HG03025 (cell line): ENCODE measurements around the gene NTSR2.

Experiments used
- ATAC-seq: cut with Tn5 transposase; IDR thresholded peaks from one replicate; pipeline ENCODE4 v1.9.1; 2021; ENCODE audit warnings: mild to moderate bottlenecking, moderate library complexity; ENCODE audit not compliant: unreplicated experiment, low FRiP score

The NTSR2 gene, protein sequence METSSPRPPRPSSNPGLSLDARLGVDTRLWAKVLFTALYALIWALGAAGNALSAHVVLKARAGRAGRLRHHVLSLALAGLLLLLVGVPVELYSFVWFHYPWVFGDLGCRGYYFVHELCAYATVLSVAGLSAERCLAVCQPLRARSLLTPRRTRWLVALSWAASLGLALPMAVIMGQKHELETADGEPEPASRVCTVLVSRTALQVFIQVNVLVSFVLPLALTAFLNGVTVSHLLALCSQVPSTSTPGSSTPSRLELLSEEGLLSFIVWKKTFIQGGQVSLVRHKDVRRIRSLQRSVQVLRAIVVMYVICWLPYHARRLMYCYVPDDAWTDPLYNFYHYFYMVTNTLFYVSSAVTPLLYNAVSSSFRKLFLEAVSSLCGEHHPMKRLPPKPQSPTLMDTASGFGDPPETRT

DNA sequence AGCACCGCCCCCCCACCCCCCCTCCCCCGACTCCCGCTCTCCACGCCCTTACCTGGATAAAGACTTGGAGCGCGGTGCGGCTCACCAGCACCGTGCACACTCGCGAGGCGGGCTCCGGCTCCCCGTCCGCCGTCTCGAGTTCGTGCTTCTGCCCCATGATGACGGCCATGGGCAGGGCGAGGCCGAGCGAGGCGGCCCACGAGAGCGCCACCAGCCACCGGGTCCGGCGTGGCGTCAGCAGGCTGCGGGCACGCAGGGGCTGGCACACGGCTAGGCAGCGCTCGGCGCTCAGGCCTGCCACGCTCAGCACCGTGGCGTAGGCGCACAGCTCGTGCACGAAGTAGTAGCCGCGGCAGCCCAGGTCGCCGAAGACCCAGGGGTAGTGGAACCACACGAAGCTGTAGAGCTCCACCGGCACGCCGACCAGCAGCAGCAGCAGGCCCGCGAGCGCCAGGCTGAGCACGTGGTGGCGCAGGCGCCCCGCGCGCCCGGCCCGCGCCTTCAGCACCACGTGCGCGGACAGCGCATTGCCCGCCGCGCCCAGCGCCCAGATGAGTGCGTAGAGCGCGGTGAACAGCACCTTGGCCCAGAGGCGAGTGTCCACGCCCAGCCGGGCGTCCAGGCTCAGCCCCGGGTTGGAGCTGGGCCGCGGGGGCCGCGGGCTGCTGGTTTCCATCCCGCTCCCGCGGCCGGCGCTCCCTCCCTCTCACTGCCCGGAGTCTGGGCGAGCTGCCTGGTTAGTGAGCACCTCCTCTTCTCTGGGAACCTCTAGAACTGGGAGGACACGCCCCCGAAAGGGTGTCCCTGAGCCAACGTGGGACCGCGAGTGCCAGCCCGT, at the start of gene NTSR2:
Gene NTSR2, minus strand, starts transcription at position 742 of the 838 bp plus-strand sequence. Its CDS starts 66 bp downstream, at position 676.
- no peak for ATAC-seq

DNA sequence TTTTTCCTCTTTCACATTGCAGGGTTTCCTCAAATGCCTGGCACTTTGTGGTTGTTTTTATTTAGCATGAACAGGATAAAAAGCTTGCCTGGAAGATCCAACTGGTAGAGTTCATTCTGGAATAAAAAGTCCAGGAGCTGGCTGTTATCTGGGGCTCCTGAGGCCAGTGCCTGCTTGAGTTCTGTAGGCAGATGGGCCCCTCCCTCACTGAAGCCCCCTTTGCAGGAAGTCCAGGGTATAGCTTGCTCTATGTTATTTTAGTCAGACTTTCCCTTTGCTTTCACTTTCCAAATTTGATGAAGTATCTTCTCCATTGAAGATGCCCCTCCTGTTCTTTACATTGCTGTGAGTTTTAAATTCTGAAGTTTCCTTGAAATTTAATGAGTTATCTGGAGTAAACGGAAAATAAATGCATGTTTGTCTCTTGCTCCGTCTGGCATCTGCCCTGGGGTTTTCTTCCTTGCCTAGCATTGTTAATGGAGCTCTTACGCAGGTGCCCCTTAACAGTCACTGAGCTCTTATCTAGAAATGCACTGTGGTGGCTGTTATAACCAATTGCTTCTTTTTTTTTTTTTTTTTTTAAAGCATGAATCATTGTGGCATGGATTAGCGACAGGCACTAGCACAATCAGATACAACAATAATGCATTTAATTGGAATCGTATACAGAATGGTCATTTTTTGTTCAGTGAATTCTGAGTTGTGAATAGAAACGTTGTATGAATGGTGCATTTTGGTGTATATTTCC, 49.4 kb upstream of the NTSR2 start:
- ATAC-seq: no peak

DNA sequence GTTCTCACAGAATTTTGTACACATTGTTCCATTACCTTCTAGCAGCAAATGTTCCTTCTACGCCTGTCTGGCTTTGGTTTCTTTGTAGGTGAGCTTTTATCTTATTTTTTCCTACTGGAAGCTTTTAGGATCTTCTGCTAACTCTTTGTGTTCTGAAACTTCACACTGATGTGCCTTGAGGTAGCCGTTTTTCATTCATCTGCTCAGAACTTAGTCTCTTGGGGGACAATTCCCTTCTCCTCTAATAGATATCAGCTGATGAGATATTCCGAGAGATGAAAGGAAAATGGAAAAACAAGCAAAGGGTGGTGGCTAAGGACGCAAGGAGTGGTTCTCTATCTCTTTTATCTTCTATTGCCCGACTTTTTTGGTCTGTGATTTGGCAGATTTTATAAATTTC, 48.6 kb upstream of the NTSR2 start:
- ATAC-seq: no peak

DNA sequence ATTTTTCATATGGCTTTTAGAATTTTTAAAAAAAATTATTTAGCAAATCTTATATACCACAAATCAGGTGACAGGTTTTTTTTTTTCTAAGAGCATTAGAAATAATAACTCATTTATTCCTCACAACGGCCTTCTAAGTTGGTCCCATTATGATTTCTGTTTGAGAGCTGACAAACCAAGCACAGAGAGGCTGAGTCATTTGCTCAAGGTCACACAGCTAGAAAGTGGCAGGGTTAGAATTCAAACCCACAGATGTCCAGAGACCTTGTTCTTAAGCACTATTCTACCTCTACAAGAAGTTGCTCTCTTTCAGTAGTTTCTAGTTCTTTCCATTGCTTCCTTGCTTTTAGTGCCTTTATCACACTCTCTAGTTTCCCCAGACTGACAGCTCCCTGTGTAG, 47.6 kb upstream of the NTSR2 start:
- ATAC-seq: no peak

DNA sequence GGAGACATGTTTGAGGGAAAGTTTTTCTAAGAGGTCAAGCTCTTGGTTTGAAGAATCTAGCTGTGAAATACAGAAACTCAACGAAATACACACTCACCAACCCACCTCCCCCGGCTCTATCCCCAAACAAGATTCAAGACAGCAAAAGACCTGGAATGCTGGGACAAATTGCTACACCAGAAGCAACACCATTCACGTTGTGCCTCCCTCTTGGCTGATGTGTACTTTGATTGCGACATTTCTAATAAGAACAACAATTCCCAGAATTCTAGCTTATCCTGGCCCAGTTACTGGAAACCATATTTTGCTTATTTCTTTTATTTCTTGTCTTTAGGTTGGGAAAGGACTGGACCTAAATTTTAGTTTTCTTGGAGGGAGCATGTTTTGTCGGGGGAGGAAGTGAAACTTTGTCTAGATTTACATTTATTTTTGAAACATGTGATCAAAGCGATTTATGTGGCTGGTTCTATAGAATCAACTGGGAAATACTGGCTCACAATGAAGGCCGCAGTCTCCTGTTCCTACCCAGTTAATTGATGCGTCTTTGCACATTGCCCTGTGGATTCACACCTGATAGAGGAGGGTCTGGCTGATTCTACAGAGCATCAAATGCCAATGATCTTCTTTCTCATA, 46.8 kb upstream of the NTSR2 start:
- no peak for ATAC-seq

DNA sequence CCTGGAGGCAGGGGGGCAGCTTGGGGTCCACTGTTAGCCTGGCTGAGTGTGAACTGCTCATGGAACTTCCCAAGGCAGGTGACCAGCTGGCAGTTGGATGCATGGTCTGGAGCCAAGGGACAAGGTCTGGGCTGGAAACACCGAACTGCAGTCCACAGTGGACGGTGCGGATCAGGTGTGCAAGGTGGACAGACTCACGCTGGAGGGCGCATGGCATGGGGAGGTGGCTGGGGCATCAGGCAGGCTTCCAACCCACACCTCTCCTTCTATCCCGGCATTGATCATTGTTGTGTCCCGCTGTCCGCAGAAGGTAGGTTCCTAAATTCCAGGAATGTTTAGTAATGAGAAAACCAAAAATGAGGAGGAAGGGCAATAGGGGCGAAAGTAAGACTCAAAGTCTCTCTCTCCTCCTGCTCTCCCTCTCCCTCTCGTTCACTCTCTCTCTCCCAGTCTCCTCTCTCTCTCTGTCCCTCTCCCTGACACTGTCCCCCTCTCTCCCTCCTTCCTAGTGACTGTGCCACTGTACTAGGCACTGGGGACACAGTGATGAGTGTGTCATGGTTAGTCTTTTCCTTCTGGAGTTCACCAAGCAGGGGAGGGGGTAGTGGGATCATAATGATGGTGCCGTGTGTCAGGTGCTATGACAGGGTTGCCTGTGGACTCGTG, 46.1 kb upstream of the NTSR2 start:
- ATAC-seq: no peak

DNA sequence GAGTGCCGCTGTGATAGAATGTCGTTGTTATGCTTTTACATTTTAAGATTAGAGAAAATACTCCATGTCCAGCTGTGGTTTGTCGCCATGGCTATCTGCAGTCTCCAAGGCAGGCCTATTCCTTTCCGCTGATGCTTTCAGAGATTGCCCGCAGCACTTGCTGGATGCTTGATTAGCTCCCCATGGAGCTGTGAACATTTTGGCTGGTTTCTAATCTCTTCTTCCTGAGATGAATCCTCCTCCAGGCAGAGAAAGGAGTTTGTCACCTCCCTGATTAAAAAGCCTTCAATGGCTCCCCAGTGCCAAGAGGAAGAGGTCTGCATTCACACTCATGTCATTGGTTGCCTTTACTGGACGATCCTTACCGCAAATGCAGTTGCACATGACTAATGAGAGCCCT, 43.8 kb upstream of the NTSR2 start:
- no peak for ATAC-seq

DNA sequence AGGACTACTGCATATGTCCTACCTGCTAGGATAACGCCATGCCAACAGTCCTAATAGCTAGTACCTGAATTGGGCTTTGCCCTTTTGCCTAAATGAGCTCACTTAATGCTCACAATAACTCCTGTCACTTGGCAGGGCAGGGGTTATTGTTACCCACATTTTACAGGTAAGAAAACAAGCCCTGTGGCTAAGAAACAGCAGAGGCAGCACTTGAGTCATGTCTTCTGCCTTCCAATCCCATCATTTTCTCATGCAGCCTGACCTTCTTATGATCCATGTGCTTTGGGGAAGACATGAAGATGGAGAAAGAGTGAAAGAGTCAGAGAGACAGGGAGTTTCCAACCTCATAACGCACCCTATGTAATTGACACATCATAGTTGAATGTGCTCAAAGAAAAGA, 42.9 kb upstream of the NTSR2 start:
- no peak for ATAC-seq

DNA sequence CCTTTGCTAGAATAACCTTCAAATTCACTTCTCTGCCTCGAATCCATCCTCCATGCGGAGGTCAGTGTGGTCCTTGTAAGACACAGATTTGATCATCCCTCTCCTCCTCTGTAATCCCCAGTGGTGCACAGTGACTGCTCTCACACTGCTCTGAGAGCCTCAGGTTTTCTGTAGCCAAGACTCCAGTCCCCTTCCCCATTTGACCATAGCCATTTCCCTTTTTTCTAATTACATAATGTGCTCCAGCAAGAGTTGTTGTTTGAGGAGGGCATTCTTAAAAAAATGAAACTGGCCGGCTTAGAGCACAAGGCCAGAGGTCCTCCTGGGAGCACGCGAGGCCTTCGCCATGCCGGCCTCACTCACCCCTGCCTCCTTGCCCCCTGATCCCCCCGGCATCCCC, 41.8 kb upstream of the NTSR2 start:
- ATAC-seq: no peak

DNA sequence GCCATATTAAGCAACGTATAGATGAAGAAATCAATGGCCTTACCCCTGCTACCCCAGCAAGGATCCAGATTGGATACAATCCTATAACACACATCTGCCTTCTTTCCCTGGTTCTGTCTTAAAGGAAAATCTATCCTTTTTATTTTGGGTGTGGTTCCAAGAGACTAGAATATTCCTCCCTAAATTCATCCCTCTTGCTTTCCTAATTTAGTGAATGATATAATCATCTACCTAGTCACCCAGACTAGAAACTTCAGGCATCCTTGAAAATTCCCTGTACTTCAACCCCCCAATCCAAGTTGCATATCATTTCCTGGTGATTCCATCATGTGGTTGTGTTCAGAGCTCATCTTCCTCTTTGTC, 41.3 kb upstream of the NTSR2 start:
- no peak for ATAC-seq

DNA sequence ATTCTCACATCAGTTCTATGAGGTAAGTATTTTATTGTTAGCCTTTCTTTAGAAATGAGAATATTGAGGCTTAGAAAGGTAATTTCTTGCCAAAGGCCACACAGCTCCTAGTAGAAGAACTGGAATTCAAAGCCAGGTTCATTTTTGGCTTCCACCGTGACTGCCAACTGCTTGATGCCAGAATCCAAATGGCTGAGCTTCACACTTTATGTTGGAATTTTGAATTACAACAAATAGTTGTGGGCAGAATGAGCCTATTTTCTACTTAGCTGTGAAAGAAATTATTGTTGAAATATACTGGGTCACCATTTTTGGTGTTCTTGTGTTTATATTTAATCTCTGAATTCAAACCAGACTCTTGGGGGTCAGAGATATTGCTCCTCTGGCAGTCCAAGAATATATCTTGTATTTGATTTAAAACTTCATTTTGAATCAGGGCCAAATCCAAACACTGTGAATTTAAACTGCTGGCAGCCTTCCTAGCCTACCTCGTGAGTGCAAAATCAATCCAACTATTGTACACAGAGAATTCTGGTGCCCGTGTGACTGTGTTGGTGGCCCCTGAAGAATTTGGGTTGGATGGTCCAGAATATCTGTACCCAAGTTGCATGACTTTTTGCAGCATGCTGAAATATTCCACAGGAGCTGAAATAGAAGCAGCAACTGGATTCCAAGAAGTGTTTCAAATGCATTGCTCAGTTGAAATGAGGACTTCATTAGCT, 40.8 kb upstream of the NTSR2 start:
- ATAC-seq: no peak

DNA sequence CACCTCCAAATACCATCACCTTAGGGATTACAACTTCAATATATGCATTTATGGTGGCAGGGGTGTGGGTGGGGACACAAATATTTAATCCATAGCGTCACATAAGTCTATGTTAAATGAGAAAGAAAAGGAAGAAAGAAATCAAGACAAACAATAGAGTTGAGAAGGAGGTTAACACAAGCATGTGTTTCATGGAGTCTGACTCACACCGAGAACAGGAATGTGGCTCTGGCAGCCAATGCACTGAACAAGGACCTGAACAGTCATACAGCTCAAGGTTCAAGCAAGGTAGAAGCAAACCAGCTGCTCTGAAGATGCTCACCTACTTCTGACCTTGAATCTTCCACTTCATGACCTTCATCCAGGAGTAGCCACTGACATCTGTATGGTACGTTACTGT, 40.2 kb upstream of the NTSR2 start:
- no peak for ATAC-seq

DNA sequence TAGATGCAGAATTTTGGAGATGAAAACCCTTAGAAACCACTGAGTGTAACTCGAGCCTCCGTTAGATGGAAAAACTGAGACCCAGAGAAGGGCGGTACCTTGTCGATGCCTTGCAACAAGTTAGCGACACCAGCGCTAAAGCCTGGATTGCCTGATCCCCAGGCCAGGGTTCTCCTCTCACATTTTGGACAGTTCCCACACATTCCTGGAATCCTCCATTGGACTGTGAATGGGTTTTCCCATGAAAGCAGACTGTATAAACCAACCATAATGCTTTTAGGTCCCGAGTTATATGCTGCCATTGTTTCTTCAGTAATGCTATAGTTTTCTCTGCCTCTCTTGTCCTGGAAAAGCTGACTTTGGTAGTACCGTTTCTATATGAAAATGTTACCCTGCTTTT, 39.3 kb upstream of the NTSR2 start:
- no peak for ATAC-seq

DNA sequence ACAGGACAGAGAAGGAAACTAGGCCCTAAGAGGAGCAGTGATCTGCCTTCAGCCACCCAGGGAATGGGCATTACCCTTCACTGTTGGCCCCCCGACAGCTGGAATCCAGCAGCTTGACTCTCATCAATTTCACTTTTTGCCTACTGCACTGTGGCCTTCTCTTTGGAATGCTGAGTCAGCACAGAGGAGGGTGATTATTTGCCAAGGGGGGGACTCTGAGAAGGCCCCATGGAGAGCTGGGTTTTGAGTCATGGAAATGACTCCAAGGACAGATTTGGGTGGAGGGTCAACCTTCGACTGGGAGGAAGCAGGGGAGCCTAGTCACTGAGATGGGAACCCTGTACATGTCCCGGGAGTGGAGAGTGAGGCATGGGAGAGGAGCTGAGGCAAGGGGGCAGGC, 38.1 kb upstream of the NTSR2 start:
- no peak for ATAC-seq

DNA sequence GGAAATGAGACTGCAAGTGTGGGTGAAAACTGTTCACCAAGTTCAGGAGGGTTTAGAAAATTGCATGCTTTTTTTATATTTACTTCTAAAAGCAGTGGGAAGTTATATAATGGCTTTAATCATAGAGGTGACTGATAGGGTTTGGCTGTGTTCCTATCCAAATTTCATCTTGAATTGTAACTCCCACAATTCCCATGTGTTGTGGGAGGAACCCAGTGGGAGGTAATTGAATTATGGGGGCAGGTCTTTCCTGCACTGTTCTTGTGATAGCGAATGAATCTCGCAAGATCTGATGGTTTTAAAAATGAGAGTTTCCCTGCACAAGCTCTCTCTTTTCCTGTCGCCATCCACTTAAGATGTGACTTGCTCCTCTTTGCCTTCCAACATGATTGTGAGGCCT, 35.7 kb upstream of the NTSR2 start:
- ATAC-seq: no peak

DNA sequence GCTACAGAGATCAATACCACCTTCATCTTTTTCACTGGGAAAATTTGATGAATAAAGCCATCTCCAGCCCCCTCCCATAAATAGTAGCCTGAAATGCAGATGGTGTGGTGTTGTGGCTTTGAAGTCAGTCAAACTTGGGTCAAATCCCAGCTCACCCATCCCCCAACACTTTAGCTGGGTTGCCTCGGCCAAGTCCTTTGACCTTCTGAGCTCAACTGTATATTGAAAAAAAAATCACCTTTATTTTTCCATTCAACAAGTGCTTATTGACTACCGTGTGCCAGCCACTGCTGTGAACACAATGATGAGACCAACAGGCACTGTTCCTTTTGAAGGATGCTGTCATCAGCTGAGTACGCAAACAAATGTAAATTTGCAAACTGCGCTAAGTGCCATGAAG, 35.1 kb upstream of the NTSR2 start:
- no peak for ATAC-seq

DNA sequence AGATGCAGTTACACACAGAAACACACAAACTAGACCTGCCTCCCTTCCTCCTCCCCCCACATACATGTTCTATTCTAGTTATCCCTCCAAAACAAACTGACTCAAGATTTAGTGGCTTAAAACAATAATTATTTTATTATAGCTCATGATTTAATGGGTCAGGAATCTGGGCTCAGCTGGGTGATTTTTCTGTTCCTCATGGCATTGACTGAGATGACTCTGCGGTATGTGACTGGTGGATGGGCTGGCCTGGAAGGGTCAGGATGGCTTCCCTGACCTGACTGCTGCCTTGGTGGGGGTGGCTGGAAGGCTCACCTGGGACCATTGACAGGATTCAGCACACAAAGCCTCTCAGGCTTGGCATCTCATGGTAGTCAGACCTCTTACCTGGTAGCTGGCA, 33.7 kb upstream of the NTSR2 start:
- ATAC-seq: no peak

DNA sequence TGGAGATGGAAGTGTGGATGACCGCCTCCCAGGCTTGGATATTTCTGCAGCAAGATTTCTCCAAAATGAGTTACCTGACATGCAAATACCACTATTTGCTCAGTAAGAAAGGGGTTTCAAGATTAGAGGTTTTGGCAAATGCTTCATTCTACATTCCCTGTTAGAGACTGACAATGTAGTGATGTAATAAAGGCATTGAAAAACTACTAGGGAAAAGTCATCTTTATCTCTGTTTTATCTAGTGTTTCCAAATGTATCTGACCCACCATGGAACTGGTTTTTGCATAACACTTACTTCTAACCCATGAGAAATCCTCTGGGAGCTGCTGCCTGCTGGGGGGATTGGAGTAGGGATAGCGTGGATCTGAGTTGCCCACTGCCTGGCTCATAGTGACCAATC, 33.0 kb upstream of the NTSR2 start:
- ATAC-seq: no peak

DNA sequence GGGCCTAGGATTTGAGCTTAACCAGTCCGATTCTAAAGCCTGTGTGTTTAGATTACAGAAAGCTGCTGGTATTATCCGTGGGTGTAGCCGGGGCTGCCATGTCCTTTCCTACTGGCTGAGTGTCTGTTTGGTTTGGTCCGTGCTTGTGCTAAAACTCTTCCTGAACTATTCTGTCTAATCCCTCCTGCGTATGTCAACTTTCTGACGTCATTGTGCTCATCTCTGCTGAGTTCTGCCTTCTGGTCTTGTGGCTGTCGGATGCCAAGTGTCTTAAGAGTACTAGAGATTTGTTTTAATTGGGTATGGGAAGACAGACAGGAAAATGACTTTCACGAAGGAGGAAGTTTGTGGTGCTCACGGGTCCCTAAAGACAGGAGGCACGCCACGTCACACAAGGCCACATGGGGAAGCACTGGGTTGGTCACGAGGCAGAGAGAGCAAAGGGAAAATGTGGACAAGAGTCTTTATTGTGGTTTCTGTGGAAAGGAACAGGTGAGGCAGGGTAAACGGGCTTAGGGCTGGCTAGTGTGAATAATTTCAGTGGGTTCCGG, 31.8 kb upstream of the NTSR2 start:
- no peak for ATAC-seq
